HL-60 (cell line): ENCODE results near the gene ROBO1.
A peak's percentile ranks its signal among the peaks of the same experiment; 100 is the strongest.

ENCODE experiments used
- DNase-seq, 2 experiments: peaks; one replicate each; pipeline ENCODE4 v3.0.0-alpha.2; 2010 to 2020; ENCODE audit warnings: low read depth in 1 of 2, low spot score in 1 of 2
- H3K27ac ChIP-seq: fragments of 250-450 bp; sonication (Bioruptor Pico); replicated peaks from 2 replicates; pipeline ENCODE4 v1.5.1; 2020; ENCODE audit warnings: mild to moderate bottlenecking, moderate library complexity
- H3K27me3 ChIP-seq: fragments of 250-450 bp; sonication (Bioruptor Pico); 2 replicates; pipeline ENCODE4 v1.5.1; 2021; ENCODE audit warnings: mild to moderate bottlenecking, moderate library complexity; ENCODE audit not compliant: insufficient read depth, poor library complexity, severe bottlenecking
- H3K4me3 ChIP-seq: replicated peaks from 2 replicates; pipeline ENCODE4 v1.5.1; 2011; ENCODE audit warnings: mild to moderate bottlenecking, control low read depth, low read length; ENCODE audit not compliant: insufficient read depth
- GABPA ChIP-seq: IDR thresholded peaks from 2 replicates; pipeline ENCODE4 v1.6.1; 2012; ENCODE audit warnings: low read depth
- POLR2AphosphoS5 ChIP-seq: IDR thresholded peaks from 2 replicates; pipeline ENCODE4 v1.6.1; 2012; ENCODE audit warnings: low read depth
- SPI1 ChIP-seq: IDR thresholded peaks from 2 replicates; pipeline ENCODE4 v1.6.1; 2012; ENCODE audit warnings: low read depth, mild to moderate bottlenecking, borderline replicate concordance
- TF ChIP-seq, protein P1 (sequence below): IDR thresholded peaks from one replicate; pipeline ENCODE4 v1.5.1; 2011; ENCODE audit warnings: low read length, control low read depth, inconsistent platforms; ENCODE audit not compliant: insufficient read depth
- TF ChIP-seq, protein P2 (sequence below): IDR thresholded peaks from 2 replicates; pipeline ENCODE4 v1.6.1; 2012; ENCODE audit warnings: low read depth; ENCODE audit not compliant: insufficient replicate concordance

Gene ROBO1

GRCh38 chr3:79019924-79020173, 747.9 kb downstream of the ROBO1 start:
- Histone ChIP-seq H3K27ac (no peak overlapping the region), H3K4me3 (no peak overlapping the region), H3K27me3 (peaks cover 35% of the 10 kb centered on the region)
- TF ChIP-seq GABPA (no peak), SPI1 (no peak), POLR2AphosphoS5 (no peak)
- TF ChIP-seq, protein P1, sequence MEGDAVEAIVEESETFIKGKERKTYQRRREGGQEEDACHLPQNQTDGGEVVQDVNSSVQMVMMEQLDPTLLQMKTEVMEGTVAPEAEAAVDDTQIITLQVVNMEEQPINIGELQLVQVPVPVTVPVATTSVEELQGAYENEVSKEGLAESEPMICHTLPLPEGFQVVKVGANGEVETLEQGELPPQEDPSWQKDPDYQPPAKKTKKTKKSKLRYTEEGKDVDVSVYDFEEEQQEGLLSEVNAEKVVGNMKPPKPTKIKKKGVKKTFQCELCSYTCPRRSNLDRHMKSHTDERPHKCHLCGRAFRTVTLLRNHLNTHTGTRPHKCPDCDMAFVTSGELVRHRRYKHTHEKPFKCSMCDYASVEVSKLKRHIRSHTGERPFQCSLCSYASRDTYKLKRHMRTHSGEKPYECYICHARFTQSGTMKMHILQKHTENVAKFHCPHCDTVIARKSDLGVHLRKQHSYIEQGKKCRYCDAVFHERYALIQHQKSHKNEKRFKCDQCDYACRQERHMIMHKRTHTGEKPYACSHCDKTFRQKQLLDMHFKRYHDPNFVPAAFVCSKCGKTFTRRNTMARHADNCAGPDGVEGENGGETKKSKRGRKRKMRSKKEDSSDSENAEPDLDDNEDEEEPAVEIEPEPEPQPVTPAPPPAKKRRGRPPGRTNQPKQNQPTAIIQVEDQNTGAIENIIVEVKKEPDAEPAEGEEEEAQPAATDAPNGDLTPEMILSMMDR = no peak
- TF ChIP-seq, protein P2, sequence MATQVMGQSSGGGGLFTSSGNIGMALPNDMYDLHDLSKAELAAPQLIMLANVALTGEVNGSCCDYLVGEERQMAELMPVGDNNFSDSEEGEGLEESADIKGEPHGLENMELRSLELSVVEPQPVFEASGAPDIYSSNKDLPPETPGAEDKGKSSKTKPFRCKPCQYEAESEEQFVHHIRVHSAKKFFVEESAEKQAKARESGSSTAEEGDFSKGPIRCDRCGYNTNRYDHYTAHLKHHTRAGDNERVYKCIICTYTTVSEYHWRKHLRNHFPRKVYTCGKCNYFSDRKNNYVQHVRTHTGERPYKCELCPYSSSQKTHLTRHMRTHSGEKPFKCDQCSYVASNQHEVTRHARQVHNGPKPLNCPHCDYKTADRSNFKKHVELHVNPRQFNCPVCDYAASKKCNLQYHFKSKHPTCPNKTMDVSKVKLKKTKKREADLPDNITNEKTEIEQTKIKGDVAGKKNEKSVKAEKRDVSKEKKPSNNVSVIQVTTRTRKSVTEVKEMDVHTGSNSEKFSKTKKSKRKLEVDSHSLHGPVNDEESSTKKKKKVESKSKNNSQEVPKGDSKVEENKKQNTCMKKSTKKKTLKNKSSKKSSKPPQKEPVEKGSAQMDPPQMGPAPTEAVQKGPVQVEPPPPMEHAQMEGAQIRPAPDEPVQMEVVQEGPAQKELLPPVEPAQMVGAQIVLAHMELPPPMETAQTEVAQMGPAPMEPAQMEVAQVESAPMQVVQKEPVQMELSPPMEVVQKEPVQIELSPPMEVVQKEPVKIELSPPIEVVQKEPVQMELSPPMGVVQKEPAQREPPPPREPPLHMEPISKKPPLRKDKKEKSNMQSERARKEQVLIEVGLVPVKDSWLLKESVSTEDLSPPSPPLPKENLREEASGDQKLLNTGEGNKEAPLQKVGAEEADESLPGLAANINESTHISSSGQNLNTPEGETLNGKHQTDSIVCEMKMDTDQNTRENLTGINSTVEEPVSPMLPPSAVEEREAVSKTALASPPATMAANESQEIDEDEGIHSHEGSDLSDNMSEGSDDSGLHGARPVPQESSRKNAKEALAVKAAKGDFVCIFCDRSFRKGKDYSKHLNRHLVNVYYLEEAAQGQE = no peak
- no peak for DNase-seq

DNA sequence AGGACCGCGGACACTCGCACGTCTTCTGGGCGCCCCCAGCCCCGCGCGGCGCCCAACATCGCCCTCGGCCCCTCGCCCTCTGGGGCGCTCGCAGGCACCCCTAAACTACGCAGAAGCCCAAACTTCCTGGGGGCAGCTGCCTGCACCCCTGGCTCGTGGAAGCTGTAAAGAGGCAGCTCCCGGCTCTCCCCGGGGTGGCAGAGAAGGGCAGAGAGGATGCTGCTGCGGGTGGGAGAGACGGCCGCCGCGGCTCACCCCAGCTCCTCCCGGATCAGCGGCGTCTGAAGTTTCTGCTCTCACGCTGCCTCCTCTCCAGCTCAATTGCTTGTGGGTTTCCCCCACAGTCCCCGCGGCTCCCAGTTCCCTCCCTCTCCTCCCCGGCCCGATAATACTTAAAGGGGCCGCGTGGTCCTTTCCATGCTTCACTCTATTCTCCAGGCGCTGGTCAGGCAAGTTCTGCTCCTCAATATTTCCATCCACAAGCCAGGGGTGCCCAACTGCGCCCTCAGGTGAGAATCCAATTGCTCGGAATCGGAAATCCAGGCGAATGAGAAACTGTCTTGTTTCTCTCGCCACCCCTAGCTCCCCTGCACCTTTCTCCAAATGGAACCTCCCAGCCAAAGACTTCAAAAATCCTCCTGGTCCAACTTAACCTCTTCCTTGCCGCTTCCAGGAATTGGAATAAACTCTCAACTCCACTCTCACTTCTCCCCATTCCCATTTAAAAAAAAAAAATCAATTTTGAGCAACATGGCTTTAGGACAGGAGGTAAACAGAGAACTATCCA, 748.5 kb downstream of the ROBO1 start:
- Histone ChIP-seq H3K27ac (no peak overlapping the region), H3K4me3 (no peak overlapping the region), H3K27me3 (peaks cover 35% of the 10 kb centered on the region)
- DNase-seq = no peak
- TF ChIP-seq SPI1 (no peak), GABPA (no peak), POLR2AphosphoS5 (no peak)
- TF ChIP-seq, protein P2 = no peak
- TF ChIP-seq, protein P1 = no peak

GRCh38 chr3:79018671-79019136, 749.1 kb downstream of the ROBO1 start:
- no peak overlapping the region for H3K4me3 ChIP-seq
- H3K27me3 ChIP-seq = peaks cover 35% of the 10 kb centered on the region
- peak in 1 of 2 experiments; percentile 1 for DNase-seq
- no peak for TF ChIP-seq POLR2AphosphoS5
- TF ChIP-seq SPI1 = no peak
- TF ChIP-seq, protein P1 = no peak
- TF ChIP-seq, protein P2 = no peak
- no peak for TF ChIP-seq GABPA
- H3K27ac ChIP-seq = no peak overlapping the region
